Astrocyte (in vitro differentiated cells and primary cell): ENCODE data around the gene PRKG1.

Experiments used
- EZH2 ChIP-seq: IDR thresholded peaks from 2 replicates; pipeline ENCODE4 v1.6.1; 2012; ENCODE audit warnings: mild to moderate bottlenecking, low read length, inconsistent platforms; ENCODE audit not compliant: insufficient read depth
- TF ChIP-seq, protein P1 (sequence below): IDR thresholded peaks from 2 replicates; pipeline ENCODE4 v1.5.1; 2011; ENCODE audit warnings: low read depth, mild to moderate bottlenecking, inconsistent platforms, low read length, moderate library complexity; ENCODE audit not compliant: insufficient read depth

DNA sequence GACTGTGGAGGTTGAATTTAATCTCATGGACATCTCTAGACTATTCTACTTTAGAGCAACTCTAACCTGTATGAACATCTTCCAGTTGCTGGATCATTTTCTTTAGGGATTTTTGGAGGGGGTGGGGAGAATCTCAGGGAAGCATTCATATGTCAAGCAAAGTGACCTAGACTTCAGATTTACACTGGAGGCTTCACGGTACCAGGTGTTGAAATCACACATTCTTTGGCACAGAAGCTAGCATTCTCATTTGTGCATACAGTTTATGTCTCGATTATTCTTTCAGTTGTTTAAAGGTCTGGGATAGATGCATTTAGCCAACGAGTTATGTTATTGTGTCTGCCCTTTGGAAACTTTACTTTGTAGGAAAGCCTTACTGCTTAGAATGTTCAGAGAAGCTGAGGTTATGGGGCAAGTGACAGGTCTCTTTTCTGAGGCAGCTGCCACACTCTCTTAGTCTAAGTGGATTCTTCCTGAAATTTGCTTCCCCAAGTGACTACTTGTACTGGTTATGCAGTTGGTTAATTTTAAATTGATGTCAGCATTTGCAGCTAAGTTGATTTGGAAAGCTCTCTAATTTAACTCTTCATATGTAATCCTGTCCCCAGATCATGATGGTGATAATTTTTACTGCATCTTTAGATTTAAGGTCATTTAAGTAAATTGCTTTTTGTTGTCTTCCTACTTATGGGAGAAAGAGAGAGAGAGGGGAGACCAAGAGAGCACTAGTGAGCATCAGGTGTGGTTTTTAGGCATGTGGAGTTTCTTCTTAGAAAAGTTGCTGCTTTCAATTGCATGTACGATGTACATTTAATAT lies 153.8 kb downstream of the PRKG1 start:
- no peak for TF ChIP-seq EZH2
- TF ChIP-seq, protein P1, sequence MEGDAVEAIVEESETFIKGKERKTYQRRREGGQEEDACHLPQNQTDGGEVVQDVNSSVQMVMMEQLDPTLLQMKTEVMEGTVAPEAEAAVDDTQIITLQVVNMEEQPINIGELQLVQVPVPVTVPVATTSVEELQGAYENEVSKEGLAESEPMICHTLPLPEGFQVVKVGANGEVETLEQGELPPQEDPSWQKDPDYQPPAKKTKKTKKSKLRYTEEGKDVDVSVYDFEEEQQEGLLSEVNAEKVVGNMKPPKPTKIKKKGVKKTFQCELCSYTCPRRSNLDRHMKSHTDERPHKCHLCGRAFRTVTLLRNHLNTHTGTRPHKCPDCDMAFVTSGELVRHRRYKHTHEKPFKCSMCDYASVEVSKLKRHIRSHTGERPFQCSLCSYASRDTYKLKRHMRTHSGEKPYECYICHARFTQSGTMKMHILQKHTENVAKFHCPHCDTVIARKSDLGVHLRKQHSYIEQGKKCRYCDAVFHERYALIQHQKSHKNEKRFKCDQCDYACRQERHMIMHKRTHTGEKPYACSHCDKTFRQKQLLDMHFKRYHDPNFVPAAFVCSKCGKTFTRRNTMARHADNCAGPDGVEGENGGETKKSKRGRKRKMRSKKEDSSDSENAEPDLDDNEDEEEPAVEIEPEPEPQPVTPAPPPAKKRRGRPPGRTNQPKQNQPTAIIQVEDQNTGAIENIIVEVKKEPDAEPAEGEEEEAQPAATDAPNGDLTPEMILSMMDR, result no peak
